OCI-LY1 (cell line): Measurements from ENCODE around the gene SERP2.

ENCODE experiments used
- CTCF ChIP-seq: fragments of 200-600 bp; sonication (generic), shearing (Covaris generic); IDR thresholded peaks from 2 replicates; pipeline ENCODE4 v1.5.1; 2017; ENCODE audit warnings: mild to moderate bottlenecking, antibody characterized with exemption, low read length, moderate library complexity, mixed read lengths
- EZH2 ChIP-seq: fragments of 200-600 bp; sonication (generic), shearing (Covaris generic); IDR thresholded peaks from 2 replicates; pipeline ENCODE4 v1.8.0; 2017; ENCODE audit warnings: borderline replicate concordance, mixed run types, mild to moderate bottlenecking, antibody characterized with exemption, low read length, moderate library complexity, mixed read lengths

DNA sequence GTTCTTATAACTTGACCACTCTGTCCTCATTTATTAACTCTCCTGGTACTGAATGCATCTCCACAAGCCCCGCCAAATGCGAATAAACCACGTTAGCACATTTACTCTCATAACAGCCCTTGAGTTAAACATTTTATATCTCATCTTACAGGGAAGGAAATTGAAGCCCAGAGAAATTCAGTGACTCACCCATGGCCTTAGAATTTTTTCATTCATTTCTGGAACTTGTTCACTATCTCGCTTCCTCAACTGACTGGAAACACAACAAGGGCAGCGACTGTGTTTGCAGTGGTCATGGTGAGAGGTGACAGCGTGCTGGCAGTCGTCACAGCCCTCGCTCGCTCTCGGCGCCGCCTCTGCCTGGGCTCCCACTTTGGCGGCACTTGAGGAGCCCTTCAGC, 39.5 kb downstream of the SERP2 start:
- TF ChIP-seq CTCF: no peak
- no peak for TF ChIP-seq EZH2
